ENCODE measurements around the gene USP31.

USP31 gene

DNA sequence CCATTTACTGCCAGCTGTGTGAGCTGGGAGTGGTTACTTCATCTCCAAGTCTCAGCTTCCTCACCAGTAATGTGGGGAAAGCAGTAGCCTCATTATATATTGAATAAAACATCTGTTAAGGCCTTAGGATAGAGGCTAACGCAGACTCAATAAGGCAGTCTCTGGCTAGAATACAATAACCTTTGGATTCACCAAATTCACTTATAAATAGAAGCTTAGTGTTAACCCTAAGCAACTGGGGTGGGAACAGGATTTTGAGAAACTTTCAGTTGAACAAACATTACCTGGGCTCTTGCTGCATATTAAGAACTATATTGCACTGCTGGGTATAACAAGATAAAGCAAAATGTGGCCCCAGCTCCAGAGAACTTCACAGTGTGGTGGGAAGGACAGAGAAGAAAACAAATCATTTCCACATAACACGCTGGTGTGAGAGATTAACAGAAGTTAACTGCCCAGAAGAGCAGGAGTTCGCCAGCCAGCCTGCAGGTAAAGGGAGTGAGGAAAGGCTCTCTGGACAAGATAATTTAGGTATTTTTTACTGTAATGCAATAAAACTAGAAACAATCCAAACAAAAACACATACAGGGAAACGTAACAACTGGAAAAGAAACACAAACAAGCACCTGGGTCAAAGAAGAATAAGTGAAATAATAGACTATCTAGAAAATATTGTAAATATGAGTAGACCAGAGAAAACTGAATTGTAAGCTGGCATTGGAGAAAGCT is 57.0 kb downstream of the USP31 start:
- DNase-seq: no peak

DNA sequence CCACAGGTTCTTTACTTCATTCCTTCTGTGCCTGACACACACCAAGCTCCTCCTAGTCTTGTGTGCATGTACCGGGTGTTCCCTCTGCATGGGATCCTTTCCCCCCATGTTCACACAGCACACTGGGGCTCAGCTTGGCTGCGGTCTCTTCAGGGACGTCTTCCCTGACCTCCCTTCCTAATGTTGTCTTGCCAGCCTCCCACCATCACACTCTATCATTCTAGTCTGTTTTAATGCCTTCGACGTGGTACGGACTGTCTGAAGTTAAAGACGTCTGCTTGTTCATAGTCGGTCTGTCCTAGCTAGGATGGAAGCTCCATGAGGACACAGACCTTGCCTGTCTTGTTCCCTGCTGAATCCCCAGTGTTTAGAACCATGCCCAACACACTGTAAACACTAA is 60.1 kb downstream of the USP31 start:
- DNase-seq: no peak

DNA sequence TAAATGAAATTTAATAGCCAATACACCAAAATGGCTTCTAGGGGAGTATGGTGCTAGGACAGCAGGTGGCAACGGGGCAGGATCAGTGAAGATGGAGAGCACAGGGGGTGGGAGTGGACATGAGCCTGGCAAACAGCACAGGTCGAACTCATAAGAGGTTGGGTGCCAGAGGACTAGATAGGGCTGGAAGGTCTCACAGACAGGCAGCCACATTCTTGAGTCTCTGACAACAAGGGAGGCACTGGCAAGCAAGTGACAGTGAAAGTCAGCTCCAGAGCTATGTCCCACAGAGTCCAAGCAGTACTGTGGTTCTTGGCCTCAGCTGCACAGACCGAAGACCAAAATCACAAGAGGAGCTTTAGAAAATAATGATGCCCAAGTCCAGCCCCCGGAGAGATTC is 61.2 kb downstream of the USP31 start:
- no peak for DNase-seq

- DNase-seq: no peak
These were observed 63.3 kb downstream of the USP31 start for GRCh38 chr16:23085949-23086348.

- no peak for DNase-seq
These were observed 67.0 kb downstream of the USP31 start for GRCh38 chr16:23082161-23082788.

- DNase-seq: no peak
These were observed 67.6 kb downstream of the USP31 start for GRCh38 chr16:23081675-23082119.

DNA sequence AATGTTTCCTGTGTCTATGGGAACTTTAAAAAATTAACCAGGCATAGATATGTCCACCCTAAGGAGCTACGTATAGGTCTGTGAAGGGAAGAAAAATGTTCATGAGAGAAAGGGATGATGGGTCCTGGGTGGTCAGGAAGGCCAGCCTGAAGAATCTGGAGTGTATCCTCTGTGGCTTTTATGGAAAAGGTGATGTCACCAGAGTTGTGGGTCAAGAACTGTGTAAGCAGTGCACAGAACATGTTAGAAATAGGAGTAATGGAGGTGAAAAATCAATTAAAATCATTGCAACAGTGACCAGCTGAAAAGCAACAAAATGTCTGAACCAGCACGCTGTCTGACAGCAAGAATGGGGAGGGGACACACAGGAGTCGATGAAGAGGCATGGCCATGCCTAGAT is 68.5 kb downstream of the USP31 start:
- DNase-seq: no peak

DNA sequence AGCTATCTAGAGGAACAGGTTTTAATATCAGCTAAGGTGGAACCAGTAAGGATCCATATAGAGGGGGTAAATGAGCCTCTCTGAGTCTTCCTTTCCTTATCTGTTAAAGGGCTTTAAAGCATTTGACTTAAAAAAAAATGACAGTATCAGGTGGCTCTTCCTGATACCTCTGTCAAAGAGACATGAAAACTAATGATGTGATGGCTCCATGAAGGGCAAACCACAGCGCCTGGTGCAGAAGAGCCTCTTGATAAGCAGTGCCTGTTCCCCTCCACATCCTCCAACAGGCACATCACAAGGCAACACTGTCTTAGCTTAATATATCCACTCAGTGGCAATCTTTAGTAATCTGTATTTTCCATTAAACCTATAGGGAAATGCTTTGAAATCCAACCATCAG is 68.9 kb downstream of the USP31 start:
- no peak for DNase-seq

DNA sequence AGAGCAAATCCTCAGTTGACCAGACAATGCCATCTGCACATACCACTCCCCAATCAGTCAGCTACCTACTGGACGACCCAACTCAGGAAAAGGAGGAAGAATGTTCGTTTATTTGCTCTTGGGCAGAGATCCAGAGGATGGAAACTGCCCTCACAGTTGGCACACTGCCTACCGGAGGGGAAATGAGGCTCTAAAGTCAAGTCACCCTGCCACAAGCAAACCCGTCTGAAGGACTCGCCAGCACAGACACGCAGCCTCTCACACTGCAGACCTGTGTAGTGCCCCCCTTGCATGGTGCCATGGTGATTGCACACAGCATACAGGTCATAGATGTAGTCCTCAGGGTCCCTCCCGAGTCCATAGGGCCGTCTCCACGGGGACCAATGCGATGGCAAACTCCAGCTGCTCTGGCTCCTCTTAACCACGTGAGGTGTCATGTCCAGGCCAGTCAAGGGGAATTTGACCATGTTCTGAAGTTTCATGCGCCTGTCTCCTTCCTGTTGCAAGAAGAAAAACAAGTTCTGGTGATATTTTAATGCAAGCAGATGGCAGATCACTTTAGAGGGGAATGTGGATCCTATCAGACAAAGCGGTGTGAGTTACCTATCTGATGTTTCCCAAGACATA is 69.5 kb downstream of the USP31 start:
- DNase-seq: no peak

- DNase-seq: no peak
These were observed 74.8 kb downstream of the USP31 start for GRCh38 chr16:23074423-23074822.

GRCh38 chr16:23072769-23073549 is 76.3 kb downstream of the USP31 start:
- no peak for DNase-seq

GRCh38 chr16:23072084-23072599 is 77.1 kb downstream of the USP31 start:
- DNase-seq: no peak

GRCh38 chr16:23071196-23072083 is 77.8 kb downstream of the USP31 start:
- DNase-seq: no peak

DNA sequence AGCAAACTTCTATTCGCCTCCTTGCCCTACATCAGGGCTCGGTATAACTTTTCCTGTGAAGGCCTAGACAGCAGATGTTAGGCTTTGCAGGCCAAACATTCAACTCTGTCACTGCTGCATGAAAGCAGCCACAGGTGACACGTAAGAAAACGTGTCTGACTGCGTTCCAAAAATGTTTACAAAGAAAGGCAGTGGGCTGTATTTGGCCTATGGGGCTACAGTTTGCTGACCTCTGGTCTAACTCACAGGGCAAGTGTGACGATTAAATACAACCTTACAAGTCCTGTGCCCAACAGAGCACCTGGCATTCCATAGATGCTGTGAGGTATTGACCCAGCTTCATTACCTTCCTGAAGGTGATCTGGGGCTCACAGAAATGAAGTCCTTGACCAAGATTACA is 79.4 kb downstream of the USP31 start:
- no peak for DNase-seq

DNA sequence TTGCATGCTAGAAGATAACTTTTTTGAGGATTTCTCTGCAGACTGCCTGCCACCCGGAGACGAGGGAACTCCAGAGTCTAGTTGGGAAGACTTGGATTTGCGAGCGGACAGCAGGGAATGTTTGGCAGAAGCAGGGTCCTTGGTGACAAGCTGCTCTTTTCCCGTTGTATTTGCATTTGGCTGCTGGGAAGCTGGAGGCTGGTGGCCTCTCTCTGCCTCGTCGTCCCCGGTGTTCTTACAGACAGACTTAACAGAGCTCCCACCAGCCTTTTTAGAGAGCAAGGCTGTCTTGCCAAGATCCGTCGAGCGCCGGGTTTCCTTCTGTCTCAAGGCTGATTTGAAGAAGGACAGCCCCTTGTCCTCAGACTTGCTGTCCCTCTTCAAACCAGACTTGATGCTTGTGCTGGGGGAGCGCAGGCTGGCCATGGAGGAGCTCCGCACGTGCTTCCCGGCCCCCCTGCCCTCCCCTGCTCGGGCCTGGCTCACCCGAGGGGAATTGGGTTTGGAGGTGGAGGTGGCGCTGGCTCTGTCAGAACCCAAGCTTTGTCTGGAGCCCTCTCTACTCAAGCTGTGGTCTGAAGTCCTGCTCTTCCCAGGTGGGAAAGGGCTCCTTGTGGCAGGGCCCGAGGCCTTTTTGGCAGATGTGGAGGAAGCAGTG is 81.0 kb downstream of the USP31 start:
- no peak for DNase-seq

- no peak for DNase-seq
These were observed 82.6 kb downstream of the USP31 start for GRCh38 chr16:23066676-23067075.

DNA sequence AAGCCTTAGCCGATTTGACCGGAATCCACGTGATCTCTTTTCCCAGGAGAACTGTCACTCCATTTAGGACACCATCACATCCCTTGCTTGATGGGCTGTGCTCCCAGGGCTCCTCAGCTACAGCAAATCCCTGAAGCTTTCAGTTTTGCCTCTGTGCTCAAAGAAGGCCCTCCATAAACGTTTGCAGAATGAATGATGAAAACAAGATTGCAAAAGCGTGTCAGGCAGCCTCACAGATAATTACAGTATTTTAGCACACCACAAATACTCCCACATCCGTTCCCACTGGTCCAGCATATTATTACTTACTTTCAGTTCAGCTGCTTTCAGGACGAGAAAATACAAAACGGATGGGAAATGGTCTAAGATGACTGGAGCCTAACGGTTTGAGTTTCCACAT is 84.6 kb downstream of the USP31 start:
- DNase-seq: no peak

DNA sequence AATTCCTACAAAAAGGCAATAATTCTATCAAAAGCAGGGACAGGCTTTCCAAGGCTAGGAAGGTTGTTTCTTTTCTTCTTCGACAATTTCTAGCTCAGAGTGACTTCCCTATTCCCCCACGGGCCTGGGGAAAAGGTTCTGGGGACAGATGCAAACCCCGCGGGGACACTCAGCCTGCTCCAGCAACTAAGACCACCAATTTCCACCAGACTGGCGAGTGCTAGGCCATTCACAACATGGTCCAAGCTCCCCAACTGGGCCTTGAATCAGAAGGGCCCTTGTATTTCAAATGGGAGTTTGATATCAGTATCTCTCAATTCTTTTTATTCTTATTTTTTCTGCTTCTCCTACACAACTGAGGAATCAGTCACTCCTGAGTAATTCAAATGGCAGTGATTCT is 86.7 kb downstream of the USP31 start:
- no peak for DNase-seq

- no peak for DNase-seq
These were observed 87.6 kb downstream of the USP31 start for GRCh38 chr16:23061669-23062068.

- DNase-seq: peak; percentile 75
These were observed 88.6 kb downstream of the USP31 start for GRCh38 chr16:23060458-23061320.

GRCh38 chr16:23059433-23059832 is 89.8 kb downstream of the USP31 start:
- no peak for DNase-seq
